Large intestine (tissue), 3 donors: ENCODE data around the gene ATP8A2. TPM values are rescaled to one million over a fixed set of nuclear protein-coding genes. Genes with fewer than 3 reads are reported as not detected.

ENCODE experiments used
- DNase-seq, 2 donors: peaks; one replicate each; pipeline versions ENCODE4 v3.0.0 to v3.0.0-alpha.2; 2013
- H3K27ac ChIP-seq: one replicate; pipeline ENCODE4 v1.5.1; 2013; ENCODE audit warnings: low read length
- H3K27me3 ChIP-seq: 2 replicates; pipeline ENCODE4 v1.6.1; 2013; ENCODE audit warnings: low read length; ENCODE audit not compliant: control insufficient read depth, insufficient read depth
- H3K36me3 ChIP-seq: 2 replicates; pipeline ENCODE4 v1.6.1; 2013; ENCODE audit warnings: low read length; ENCODE audit not compliant: control insufficient read depth, insufficient read depth
- H3K4me1 ChIP-seq: one replicate; pipeline ENCODE4 v1.6.1; 2013; ENCODE audit warnings: low read length; ENCODE audit not compliant: control insufficient read depth, insufficient read depth
- H3K4me3 ChIP-seq: one replicate; pipeline ENCODE4 v1.5.1; 2013; ENCODE audit warnings: low read length
- H3K9me3 ChIP-seq: one replicate; pipeline ENCODE4 v1.6.1; 2013; ENCODE audit warnings: mild to moderate bottlenecking, low read depth, low read length, moderate library complexity; ENCODE audit not compliant: control insufficient read depth
- WGBS: methylation state at CpG from one replicate; pipeline ENCODE4 v1.1.5; 2013; ENCODE audit warnings: low lambda C conversion rate; ENCODE audit not compliant: insufficient coverage; 5-methylcytosine and 5-hydroxymethylcytosine counted together
- polyA plus RNA-seq: library from polyadenylated mRNA; unstranded; fragments of 120-200 nt; gene quantifications from one replicate; pipeline ENCODE4 v1.2.1, GENCODE V29; 2013

The ATP8A2 gene
- polyA plus RNA-seq, 1 donor: 2.3 TPM

DNA sequence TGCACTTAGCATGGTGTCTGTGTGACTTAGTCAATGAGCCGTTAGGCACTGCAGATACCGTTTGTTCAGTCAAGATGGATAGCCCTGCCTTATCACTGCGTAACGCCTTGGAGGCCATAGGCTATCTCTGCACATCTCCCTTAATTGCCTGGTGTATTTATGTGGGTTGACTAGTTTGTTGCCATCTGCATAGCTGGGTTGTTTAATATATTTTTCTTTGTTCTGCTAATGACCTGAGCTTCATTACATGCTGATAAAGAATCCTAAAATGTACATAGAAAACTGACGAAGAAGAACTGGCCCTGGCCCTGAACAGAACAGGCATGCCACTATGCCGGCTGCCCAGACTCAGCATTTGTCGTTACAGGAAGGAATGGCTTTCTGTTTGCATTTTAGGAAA lies 382.2 kb downstream of the ATP8A2 start:
- peaks cover 3% of the 10 kb centered on the region for H3K4me1 ChIP-seq
- no peak for DNase-seq
- H3K4me3 ChIP-seq: no peak overlapping the region
- no peaks in the 10 kb centered on the region for H3K9me3 ChIP-seq
- WGBS: 66% methylated on average over 3 of the region's 7 CpGs
- no peaks in the 10 kb centered on the region for H3K36me3 ChIP-seq
- no peaks in the 10 kb centered on the region for H3K27me3 ChIP-seq
- no peak overlapping the region for H3K27ac ChIP-seq

DNA sequence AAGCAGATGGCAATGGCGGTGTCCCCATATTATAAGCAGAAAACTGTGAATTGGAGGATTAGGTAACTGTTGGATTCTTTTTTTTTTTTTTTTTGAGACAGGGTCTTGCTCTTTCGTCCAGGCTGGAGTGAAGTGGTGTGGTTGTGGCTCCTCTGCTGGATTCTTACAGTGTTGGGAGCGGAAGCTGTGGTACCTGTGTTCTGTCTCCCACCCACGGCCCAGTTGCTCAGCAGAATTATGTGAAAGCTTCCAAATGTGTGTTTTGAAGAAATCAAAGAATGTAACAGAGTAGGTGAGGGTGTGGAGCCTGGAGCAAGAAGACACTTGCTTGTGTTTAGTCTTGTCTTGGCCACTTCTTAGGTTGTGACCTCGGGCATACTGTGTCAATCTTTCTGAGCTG lies 384.5 kb downstream of the ATP8A2 start:
- no peak for DNase-seq
- WGBS: 100% methylated on average over 1 of the region's 5 CpGs
- Histone ChIP-seq H3K9me3 (no peaks in the 10 kb centered on the region), H3K4me1 (peaks cover 3% of the 10 kb centered on the region), H3K27ac (no peak overlapping the region), H3K4me3 (no peak overlapping the region), H3K27me3 (no peaks in the 10 kb centered on the region), H3K36me3 (no peaks in the 10 kb centered on the region)

DNA sequence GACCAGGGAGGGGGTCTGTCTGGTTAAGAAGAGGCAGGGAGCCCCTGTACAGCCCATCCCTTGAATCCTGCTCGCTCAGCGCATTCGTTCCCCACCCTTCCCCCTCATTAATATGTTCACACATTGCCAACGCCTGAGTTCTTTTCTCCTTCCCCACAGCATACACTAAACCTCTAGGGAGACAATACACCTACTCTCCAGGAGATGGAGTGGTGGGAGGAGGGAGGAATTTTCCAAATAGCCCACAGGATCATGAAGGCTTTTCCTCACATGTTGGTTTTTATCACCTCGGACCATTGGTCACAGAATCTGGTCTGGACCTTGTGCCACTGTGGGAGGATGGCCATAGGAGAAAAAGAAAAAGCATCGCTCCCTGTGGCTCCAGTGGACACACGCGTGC lies 385.1 kb downstream of the ATP8A2 start:
- H3K4me3 ChIP-seq: no peak overlapping the region
- no peaks in the 10 kb centered on the region for H3K9me3 ChIP-seq
- H3K4me1 ChIP-seq: peaks cover 3% of the 10 kb centered on the region
- no peaks in the 10 kb centered on the region for H3K36me3 ChIP-seq
- no peak for DNase-seq
- no peak overlapping the region for H3K27ac ChIP-seq
- H3K27me3 ChIP-seq: no peaks in the 10 kb centered on the region
- 40% methylated on average over 1 of the region's 8 CpGs for WGBS

DNA sequence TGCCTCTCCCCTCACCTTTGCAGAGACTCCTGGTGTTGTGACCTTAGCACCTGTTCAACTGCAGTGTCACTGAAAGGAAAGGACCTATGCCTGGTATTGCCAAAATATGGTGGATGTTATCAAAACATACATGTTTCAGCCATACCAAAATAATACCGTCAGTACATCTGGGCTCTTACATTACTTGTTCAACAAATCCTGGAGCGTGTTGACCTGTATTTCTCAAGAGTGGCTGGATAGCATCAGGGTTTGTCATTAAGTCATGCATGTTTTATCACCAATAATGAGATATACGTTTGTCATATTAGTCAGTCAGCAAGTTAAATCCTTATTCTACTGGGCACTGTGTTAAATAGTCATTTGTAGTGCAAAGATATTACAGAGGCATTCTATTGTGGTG lies 389.3 kb downstream of the ATP8A2 start:
- H3K27me3 ChIP-seq: no peaks in the 10 kb centered on the region
- DNase-seq: no peak
- no peaks in the 10 kb centered on the region for H3K4me1 ChIP-seq
- 72% methylated on average over 2 of the region's 3 CpGs for WGBS
- no peaks in the 10 kb centered on the region for H3K9me3 ChIP-seq
- H3K27ac ChIP-seq: no peak overlapping the region
- no peak overlapping the region for H3K4me3 ChIP-seq
- H3K36me3 ChIP-seq: no peaks in the 10 kb centered on the region

DNA sequence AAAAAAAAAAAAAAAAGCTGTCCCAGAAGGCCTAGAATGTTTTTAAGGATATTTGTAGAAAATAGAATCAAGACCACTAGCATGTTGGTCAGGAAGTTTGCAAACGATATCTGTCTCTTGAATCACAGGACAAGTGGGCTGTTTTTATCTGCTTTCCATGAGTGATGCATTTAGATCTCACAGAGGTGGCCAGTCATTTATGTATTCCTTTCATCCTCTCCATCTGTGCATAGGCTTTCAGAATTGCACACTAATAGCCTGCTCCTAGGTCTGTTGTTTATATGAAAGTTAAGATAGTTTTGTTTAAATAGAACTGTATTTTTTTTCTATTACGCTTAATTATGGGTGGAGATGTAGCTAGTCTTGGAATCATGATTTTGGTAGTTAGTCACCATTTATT lies 390.5 kb downstream of the ATP8A2 start:
- H3K4me1 ChIP-seq: no peaks in the 10 kb centered on the region
- H3K27ac ChIP-seq: no peak overlapping the region
- WGBS: 100% methylated on average over 1 of the region's 2 CpGs
- no peaks in the 10 kb centered on the region for H3K9me3 ChIP-seq
- no peaks in the 10 kb centered on the region for H3K36me3 ChIP-seq
- H3K4me3 ChIP-seq: no peak overlapping the region
- no peak for DNase-seq
- no peaks in the 10 kb centered on the region for H3K27me3 ChIP-seq

DNA sequence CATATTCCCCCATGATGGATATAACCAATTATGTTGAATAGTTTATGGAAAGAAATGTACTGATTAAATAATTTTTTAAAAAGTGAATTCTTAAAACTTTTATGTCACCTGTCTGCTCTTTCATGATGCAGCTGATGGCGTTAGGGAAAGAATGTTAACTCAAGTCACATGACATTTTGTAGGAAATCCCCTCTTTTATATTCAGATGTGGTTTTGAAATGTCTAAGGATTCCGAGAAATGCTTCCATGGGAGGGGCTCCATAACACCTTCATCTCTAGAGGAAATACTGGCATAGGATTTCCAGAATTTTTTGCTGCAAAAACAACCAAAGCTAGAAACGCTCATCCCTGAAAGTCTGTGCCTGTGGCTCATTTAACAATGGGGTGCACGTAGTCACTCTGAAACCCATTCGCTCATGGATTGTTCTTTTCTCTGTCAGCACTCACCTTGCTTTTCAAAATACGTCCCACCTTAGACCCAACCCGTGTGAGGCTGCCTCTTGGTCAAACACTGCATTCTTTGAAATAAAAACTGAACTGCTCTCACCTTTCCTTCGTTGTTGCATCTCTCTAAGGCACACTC lies 391.1 kb downstream of the ATP8A2 start:
- no CpG with 5 or more reads among the region's 8 CpGs for WGBS
- Histone ChIP-seq H3K4me1 (no peaks in the 10 kb centered on the region), H3K4me3 (no peak overlapping the region), H3K9me3 (no peaks in the 10 kb centered on the region), H3K27me3 (no peaks in the 10 kb centered on the region), H3K27ac (no peak overlapping the region), H3K36me3 (no peaks in the 10 kb centered on the region)
- DNase-seq: no peak

DNA sequence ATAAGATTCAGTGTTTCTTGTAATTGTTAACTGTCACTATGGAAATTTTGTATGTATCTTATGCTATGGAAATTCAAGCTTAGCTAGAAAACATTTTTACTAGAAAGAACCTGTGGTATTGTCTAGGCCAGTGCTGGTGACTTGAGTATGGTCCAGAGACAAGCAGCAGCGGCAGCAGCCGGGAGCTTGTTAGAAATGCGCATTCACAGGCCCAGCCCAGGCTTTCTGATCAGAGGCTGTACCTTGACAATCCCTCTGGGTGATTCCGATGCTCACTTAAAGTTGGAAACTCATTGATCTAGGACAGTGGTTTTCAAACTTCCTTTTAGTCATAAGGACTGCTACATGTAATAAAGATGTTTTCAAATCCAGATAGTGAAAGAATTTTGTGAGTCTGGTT lies 392.6 kb downstream of the ATP8A2 start:
- no peaks in the 10 kb centered on the region for H3K9me3 ChIP-seq
- no peaks in the 10 kb centered on the region for H3K4me1 ChIP-seq
- H3K4me3 ChIP-seq: no peak overlapping the region
- H3K36me3 ChIP-seq: no peaks in the 10 kb centered on the region
- WGBS: no CpG with 5 or more reads among the region's 4 CpGs
- H3K27me3 ChIP-seq: no peaks in the 10 kb centered on the region
- no peak for DNase-seq
- H3K27ac ChIP-seq: no peak overlapping the region

DNA sequence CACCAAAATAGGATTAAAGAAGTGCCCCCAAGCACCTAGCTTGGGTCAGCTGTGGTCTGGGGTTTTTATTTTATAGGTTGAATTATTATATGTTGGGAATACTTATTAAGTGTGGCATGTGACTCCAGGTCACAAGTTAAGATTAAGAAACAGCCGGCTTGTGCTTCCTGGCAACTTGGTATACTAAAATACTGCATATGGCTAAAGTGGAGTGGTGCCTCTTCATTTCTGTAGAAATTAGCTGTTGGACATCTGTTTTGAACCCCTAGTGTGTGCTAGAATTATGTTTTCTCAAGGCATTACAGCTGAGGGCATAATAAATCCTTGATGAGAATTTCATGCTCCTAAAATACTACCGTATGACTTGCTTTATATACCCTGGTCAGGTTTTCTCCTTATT lies 393.5 kb downstream of the ATP8A2 start:
- H3K36me3 ChIP-seq: no peaks in the 10 kb centered on the region
- H3K9me3 ChIP-seq: no peaks in the 10 kb centered on the region
- DNase-seq: no peak
- no peaks in the 10 kb centered on the region for H3K27me3 ChIP-seq
- no peak overlapping the region for H3K27ac ChIP-seq
- no peaks in the 10 kb centered on the region for H3K4me1 ChIP-seq
- H3K4me3 ChIP-seq: no peak overlapping the region
- WGBS: no CpG with 5 or more reads among the region's 2 CpGs

DNA sequence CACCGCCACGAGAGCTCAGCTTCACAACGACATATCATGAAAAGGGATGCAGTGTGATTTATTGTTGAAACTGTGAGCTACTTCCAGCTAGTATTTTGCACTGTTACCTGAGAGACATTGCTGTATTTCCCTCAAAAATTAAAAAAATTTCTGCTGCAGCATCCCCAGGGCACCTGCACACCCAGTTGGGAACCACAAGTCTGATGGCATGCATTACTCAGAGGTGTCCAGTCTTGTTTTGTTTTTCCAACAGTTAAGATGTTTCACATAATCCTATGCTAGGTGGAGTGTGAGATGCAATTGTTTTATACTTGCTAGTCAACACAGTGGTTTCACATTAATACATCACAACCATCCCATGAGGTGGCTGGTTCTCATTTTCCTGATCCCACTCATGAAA lies 394.8 kb downstream of the ATP8A2 start:
- Histone ChIP-seq H3K27me3 (no peaks in the 10 kb centered on the region), H3K4me1 (no peaks in the 10 kb centered on the region), H3K36me3 (no peaks in the 10 kb centered on the region), H3K4me3 (no peak overlapping the region), H3K9me3 (no peaks in the 10 kb centered on the region), H3K27ac (no peak overlapping the region)
- DNase-seq: no peak
- WGBS: 93% methylated on average over 3 of the region's 3 CpGs

DNA sequence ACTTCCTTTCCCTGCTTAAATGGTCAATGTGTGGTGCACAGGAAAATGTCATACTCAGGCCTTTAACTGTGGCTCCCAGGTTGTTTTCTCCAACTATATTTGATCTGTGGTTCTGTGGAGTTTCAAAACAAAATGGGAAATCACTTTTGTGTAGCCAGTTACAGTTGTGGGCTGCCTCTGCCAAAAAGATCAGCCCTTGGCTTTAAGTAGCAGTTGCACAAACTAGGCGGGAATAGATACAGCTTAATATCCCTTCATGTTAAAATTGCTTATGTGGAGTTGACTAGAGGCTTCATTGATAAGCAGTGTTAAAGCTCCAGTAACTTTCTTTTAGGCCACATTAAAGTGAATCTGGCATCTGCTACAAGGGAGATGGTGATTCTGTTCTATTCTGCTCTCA lies 395.2 kb downstream of the ATP8A2 start:
- WGBS: no CpG with 5 or more reads among the region's 1 CpG
- no peak overlapping the region for H3K4me3 ChIP-seq
- no peaks in the 10 kb centered on the region for H3K4me1 ChIP-seq
- no peaks in the 10 kb centered on the region for H3K27me3 ChIP-seq
- no peak for DNase-seq
- no peaks in the 10 kb centered on the region for H3K9me3 ChIP-seq
- no peaks in the 10 kb centered on the region for H3K36me3 ChIP-seq
- no peak overlapping the region for H3K27ac ChIP-seq

DNA sequence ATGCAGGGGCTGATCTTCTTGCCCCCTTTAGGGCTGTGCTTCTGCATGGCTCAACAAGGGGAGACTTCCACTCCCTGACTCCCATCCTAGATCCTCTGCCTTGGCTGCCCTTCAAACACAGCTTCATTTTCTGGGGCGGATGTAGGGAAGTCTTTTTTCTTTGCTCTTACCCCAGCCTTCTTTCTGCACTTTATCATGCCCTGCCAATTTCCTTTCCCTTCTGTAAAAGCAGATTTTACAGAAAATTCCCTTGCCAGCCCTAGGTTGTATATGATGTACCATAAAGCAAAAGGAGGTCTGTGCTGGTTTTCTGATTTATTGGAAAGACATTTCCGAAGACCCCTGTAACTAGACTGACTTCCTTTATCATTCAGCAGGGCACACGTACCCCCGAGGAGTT lies 396.6 kb downstream of the ATP8A2 start:
- Histone ChIP-seq H3K27me3 (no peaks in the 10 kb centered on the region), H3K4me3 (no peak overlapping the region), H3K4me1 (no peaks in the 10 kb centered on the region), H3K27ac (no peak overlapping the region), H3K9me3 (no peaks in the 10 kb centered on the region), H3K36me3 (no peaks in the 10 kb centered on the region)
- no peak for DNase-seq
- WGBS: no CpG with 5 or more reads among the region's 4 CpGs
